GM12873 (cell line): ENCODE results near the gene RPL4.

Experiments
- TF ChIP-seq, protein P1 (sequence below): IDR thresholded peaks from 2 replicates; pipeline ENCODE4 v1.5.1; 2012; ENCODE audit warnings: low read depth, mild to moderate bottlenecking, moderate library complexity, low read length, control low read depth; ENCODE audit not compliant: insufficient read depth; ENCODE audit errors: missing control alignments

The RPL4 gene

DNA sequence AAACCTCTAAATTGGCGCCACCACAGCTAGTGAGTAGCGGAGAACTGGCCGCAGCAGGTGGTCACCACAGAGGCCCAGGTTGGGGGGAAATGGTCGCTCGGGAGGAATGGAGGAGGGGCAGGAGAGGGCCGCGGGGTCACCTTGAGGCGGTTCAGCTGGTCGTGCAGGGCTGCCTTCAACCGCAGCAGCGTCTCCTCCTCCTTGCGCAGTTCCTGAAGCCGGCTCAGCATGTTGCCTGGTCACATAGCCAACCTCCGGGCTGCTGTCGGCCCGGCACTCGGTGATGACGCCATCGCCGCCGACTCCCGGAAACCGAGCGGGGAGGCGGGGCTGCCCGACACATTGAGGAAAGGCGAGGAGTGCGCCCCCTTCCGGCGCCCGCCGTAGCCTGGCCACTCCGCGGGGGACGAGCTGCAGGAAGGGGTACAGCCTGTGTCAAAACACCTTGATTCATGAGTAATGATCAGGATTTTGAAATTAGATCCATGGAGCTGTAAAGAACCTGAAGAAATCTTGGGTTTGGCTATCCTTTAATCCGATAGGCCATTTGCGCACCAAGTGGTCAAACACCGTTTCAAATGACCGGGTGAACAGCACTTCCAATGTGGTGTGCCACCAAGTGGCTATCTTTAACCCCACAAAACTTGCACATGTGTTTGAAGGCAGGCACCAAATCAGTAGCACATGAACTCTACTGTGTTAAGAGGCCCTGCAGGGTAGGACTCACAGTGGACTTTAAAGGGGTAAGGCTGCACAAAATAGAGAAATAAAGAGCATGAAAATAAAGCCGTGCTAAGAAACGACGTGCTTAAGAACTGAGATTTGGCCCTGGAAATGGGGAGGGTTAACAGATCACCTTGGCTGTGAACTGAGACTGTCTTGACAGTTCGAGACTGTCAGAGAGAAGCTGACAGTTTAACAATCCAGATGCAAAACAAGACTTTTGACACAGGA lies 6.9 kb downstream of the RPL4 start, which contains the start of gene SNAPC5:
TSS of gene SNAPC5 (minus strand) at position 261 of the 954 bp plus-strand sequence. CDS start at position 230, 31 bp downstream.
- TF ChIP-seq, protein P1, sequence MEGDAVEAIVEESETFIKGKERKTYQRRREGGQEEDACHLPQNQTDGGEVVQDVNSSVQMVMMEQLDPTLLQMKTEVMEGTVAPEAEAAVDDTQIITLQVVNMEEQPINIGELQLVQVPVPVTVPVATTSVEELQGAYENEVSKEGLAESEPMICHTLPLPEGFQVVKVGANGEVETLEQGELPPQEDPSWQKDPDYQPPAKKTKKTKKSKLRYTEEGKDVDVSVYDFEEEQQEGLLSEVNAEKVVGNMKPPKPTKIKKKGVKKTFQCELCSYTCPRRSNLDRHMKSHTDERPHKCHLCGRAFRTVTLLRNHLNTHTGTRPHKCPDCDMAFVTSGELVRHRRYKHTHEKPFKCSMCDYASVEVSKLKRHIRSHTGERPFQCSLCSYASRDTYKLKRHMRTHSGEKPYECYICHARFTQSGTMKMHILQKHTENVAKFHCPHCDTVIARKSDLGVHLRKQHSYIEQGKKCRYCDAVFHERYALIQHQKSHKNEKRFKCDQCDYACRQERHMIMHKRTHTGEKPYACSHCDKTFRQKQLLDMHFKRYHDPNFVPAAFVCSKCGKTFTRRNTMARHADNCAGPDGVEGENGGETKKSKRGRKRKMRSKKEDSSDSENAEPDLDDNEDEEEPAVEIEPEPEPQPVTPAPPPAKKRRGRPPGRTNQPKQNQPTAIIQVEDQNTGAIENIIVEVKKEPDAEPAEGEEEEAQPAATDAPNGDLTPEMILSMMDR, result peak; percentile 96

DNA sequence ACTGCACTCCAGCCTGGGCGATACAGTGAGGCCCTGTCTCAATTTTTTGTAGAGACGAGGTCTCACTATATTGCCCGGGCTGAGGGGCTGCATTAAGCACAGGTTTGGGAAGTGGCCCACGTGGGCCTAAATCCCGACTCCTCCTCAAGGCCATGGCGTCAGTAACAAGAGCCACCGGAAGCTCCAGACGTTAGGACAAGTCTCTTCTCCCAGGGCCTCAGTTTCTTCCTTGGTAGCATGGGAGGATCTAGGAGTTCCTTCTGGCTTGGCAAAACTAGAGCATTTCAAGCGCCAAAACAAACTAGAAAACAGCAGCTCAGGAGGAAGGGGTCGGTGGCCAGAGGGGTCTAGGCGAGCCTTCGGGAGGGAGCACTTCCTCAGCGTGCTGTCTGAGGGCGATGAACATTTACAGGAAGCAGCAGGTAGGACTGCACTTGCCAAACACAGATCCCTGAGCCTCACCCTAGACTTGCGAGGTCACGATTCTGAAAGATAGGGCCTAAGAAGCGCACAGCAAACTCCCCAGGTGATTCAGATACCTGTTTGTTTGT lies 7.6 kb downstream of the RPL4 start:
- TF ChIP-seq, protein P1, result no peak

GRCh38 chr15:66494262-66494661 lies 10.4 kb downstream of the RPL4 start:
- TF ChIP-seq, protein P1, result no peak

DNA sequence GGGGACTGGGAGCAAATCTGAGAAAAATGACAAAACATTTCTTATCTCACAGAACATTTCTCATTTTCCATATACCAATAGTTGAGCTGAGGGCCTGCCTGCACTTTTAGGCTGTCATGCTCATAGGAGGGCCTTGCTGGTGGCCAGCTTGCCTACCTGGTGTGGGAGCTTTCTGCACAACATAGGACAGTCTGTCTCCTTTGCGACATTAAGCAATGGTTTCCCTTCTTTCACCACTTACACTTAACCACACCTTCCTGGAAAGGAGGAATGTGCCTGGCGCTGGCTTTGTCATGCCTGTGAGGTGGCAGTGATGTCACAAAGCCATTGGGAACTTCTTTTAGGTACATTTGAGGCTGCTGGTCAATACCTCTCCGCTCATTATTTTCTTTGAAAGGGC lies 12.8 kb downstream of the RPL4 start:
- TF ChIP-seq, protein P1, result no peak

DNA sequence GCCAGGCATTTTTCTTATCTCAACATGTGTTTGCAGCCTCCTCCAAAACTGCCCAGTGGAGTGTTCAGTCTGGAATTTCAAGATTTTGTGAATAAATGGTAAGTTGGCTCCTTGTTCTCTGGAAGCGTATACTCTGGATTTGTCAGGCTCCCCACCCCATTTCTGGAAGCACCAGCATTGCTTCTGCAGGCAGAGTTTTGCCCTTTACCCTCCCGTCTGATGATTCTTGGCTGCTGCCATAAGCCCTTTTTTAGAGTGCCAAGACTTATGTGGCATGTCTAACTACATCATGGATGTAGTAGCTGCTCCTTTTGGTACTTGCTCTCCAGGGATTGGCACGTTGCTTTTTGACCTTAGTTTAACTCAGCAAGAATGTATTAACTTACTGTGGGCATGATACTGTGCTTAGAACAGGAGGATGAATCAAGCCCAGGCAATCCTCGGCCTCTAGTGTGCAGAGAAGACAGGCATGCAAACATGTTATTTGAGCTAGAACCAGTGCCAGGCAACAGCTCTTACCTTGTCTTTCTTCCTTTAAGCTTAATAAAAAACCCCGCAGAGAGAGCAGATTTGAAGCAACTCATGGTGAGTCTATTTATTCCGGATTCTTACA lies 15.4 kb downstream of the RPL4 start:
- TF ChIP-seq, protein P1, result no peak

DNA sequence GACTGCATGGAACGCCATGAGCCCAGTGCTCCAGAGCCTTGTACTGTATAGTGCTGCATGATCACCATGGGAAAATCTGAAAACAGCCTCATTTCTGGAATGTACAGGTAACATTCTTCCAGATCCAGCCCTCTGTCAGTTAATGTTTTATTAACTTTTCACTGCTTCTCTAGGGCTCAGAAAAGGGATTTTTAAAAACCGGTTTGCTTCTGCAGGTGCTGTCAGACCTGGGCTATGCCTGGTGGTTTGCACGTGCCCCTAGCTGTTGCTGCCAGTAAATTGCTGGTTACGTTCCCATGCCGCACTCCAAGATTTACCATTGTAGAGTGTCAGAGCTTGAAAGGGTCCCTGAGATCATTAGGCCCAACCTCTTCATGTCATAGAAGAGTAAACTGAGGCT lies 16.1 kb downstream of the RPL4 start:
- TF ChIP-seq, protein P1, result no peak

- TF ChIP-seq, protein P1, result no peak
Measured at GRCh38 chr15:66486887-66487286, 17.8 kb downstream of the RPL4 start.
